ENCODE results near the gene GLDN. TPM values are rescaled to one million over a fixed set of nuclear protein-coding genes. Genes with fewer than 3 reads are reported as not detected.

GLDN gene
- polyA plus RNA-seq, 1 experiment = 0.25 TPM

DNA sequence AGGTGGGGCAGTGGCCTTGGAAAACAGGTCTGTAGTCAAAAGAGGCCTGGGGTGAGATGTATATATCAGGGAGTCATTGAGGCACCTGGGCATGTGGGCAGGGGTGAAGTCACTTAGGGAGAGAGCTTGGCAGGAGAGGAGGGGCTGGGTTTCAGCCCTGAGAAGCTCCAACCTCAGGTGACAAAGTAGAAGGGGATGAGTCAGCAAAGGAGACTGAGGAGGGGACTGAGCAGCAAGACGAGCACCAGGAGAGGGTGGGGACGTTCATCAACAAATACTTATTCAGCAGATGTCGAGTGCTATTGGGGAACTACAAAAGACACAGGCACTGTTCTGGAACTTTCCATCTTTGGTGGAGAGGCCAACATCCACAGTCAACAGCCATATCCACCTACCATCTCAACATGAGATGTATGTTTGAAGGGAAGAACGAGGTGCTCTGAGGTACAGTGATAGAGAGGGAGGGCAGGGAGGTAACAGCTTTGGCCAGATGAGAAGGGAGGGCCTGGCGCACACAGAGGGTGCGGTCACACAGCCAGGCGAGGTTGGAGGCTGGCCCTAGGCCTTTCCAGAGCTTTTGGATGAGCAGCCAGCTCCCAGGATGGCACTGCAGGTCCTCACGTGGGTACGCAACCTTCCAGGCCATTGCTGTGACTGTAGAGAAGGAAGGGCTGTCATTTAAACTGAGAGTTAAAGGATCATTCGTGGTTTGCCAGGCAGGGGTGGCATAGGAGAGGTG lies 45.7 kb downstream of the GLDN start:
- H3K4me3 ChIP-seq (ENCODE audit: low read depth, low read length) = no peak overlapping the region
- no peak for DNase-seq (ENCODE audit: low read depth, low spot score)
- H3K9me3 ChIP-seq (ENCODE audit: control insufficient read depth, insufficient read depth, low read length) = no peaks in the 10 kb centered on the region
- TF ChIP-seq, protein P1, sequence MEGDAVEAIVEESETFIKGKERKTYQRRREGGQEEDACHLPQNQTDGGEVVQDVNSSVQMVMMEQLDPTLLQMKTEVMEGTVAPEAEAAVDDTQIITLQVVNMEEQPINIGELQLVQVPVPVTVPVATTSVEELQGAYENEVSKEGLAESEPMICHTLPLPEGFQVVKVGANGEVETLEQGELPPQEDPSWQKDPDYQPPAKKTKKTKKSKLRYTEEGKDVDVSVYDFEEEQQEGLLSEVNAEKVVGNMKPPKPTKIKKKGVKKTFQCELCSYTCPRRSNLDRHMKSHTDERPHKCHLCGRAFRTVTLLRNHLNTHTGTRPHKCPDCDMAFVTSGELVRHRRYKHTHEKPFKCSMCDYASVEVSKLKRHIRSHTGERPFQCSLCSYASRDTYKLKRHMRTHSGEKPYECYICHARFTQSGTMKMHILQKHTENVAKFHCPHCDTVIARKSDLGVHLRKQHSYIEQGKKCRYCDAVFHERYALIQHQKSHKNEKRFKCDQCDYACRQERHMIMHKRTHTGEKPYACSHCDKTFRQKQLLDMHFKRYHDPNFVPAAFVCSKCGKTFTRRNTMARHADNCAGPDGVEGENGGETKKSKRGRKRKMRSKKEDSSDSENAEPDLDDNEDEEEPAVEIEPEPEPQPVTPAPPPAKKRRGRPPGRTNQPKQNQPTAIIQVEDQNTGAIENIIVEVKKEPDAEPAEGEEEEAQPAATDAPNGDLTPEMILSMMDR (IDR thresholded peaks at IDR 0.05; ENCODE audit: low read depth, low read length) = no peak
- ChIA-PET POLR2A (no interaction called here), CTCF (interaction anchor here (1.6 to 4.0 kb wide), 3 partner anchors 15 to 224 kb away, joined by 4 to 16 read pairs (median 5); no protein-coding TSS in a partner anchor)
- H3K27me3 ChIP-seq (ENCODE audit: control insufficient read depth, insufficient read depth, low read length) = peaks cover 28% of the 10 kb centered on the region
- H3K27ac ChIP-seq (ENCODE audit: low read depth, low read length) = no peak overlapping the region

DNA sequence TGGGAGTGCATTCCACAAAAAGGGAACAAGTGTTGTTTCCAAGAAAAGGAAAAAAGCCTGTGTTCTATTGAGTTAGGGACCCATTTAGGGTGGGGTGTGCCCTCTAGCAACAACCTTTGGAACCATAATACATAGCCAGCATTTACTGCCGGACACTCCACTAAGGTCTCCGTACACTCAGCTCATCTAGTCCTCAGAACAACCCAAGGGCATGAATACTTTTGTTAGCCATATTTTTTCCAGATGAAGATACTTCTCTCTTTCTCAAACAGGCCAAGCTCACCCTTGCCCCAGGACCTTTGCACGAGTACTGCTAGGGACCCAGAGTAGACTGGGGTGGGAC lies 46.2 kb downstream of the GLDN start:
- no peak overlapping the region for H3K4me3 ChIP-seq (ENCODE audit: low read depth, low read length)
- TF ChIP-seq, protein P1 (IDR thresholded peaks at IDR 0.05; ENCODE audit: low read depth, low read length) = no peak
- POLR2A ChIA-PET = no interaction called here
- H3K9me3 ChIP-seq (ENCODE audit: control insufficient read depth, insufficient read depth, low read length) = no peaks in the 10 kb centered on the region
- DNase-seq (ENCODE audit: low read depth, low spot score) = no peak
- CTCF ChIA-PET = interaction anchor here (1.6 to 4.0 kb wide), 3 partner anchors 15 to 224 kb away, joined by 4 to 16 read pairs (median 5); no protein-coding TSS in a partner anchor
- no peak overlapping the region for H3K27ac ChIP-seq (ENCODE audit: low read depth, low read length)
- H3K27me3 ChIP-seq (ENCODE audit: control insufficient read depth, insufficient read depth, low read length) = peaks cover 28% of the 10 kb centered on the region

DNA sequence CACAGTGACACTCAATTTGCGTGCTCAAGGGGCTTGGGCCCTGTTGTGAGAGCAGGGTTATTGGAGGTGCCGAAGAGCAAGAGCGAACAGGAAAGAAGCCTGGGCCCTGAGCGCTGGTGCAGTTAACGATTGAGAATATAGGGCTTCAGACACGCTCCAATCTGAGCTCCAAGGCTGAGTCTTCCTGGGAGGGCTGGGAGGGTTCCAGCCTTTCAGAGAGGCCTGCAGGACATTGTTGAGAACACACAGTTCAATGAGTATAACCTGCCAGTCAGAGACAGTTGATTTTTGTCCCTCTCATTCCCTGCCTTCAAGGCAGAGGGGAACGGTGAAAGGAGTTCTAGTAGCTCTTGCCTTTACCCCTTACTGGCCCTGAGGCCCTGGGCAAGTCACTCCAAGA lies 47.3 kb downstream of the GLDN start:
- no peak overlapping the region for H3K27ac ChIP-seq (ENCODE audit: low read depth, low read length)
- no peak overlapping the region for H3K4me3 ChIP-seq (ENCODE audit: low read depth, low read length)
- no peaks in the 10 kb centered on the region for H3K9me3 ChIP-seq (ENCODE audit: control insufficient read depth, insufficient read depth, low read length)
- CTCF ChIA-PET = interaction anchor here (1.3 to 4.0 kb wide), 4 partner anchors 14 to 255 kb away, joined by 3 to 16 read pairs (median 6); no protein-coding TSS in a partner anchor
- H3K27me3 ChIP-seq (ENCODE audit: control insufficient read depth, insufficient read depth, low read length) = peaks cover 31% of the 10 kb centered on the region
- no peak for DNase-seq (ENCODE audit: low read depth, low spot score)
- POLR2A ChIA-PET = no interaction called here
- TF ChIP-seq, protein P1 (IDR thresholded peaks at IDR 0.05; ENCODE audit: low read depth, low read length) = no peak

DNA sequence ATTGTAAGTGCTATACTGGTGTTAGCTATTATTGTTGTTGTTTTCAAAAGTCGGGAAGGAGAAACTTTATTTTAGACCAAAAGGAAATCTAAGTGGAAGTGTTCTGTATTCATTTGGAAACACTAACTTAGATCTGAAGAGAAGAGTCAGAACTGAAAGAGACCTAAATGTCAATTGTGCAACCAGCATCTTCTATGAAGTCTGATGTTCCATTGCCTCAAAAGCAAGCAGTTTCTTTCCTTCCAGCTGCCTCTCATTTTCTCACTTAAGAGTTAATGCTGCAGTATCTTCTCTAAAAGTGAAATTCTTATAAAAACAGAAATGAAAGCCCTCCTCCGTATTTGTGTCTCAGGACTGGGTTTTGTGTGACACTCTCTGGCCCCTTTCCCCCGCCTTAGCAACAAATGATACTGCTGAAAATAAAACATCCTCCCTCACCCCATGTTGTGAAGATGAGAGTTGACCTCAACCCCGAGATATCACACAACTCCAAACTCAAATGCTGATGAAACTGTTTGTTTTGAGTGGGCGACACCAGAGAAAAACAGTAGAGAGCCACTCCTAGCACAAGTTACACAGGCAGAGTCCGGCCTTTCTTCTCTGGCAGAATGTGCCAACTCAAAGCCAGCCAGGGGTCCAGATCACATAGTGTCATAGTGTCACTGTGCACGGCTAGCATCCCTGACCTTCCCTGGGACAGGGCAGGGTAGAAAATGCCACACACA lies 48.9 kb downstream of the GLDN start:
- DNase-seq (ENCODE audit: low read depth, low spot score) = no peak
- CTCF ChIA-PET = interaction anchor here (0.7 to 4.0 kb wide), 2 partner anchors 9 to 12 kb away, joined by 4 to 16 read pairs; no protein-coding TSS in a partner anchor
- Histone ChIP-seq H3K4me3 (ENCODE audit: low read depth, low read length) (no peak overlapping the region), H3K9me3 (ENCODE audit: control insufficient read depth, insufficient read depth, low read length) (no peaks in the 10 kb centered on the region), H3K27ac (ENCODE audit: low read depth, low read length) (no peak overlapping the region), H3K27me3 (ENCODE audit: control insufficient read depth, insufficient read depth, low read length) (peaks cover 25% of the 10 kb centered on the region)
- TF ChIP-seq, protein P1 (IDR thresholded peaks at IDR 0.05; ENCODE audit: low read depth, low read length) = no peak
- POLR2A ChIA-PET = no interaction called here

DNA sequence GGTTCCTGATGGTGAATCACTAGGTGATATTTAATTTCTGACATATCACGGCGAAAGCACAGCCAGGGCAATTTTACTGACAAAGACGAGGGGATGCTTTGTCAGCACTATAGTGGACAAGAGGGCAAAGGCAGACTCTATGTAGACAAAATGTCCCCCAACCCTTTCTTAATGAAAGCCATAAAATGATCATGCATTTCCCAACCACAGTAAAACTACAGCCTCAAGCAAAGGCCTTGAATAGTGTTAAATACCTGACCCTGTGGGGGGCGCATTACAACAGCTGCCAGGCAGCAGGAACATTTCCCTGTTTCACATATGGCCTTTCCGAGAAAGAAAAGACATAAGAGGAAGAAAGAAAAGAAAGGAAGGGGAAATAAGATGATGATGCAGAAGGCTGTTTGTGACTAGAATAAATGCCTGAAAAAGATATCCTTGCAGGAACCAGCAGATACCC lies 49.5 kb downstream of the GLDN start:
- ChIA-PET POLR2A (no interaction called here), CTCF (interaction anchor here (2.5 to 4.0 kb wide), 2 partner anchors 11 kb away, joined by 14 to 16 read pairs; no protein-coding TSS in a partner anchor)
- TF ChIP-seq, protein P1 (IDR thresholded peaks at IDR 0.05; ENCODE audit: low read depth, low read length) = no peak
- no peak overlapping the region for H3K27ac ChIP-seq (ENCODE audit: low read depth, low read length)
- DNase-seq (ENCODE audit: low read depth, low spot score) = no peak
- H3K9me3 ChIP-seq (ENCODE audit: control insufficient read depth, insufficient read depth, low read length) = no peaks in the 10 kb centered on the region
- H3K4me3 ChIP-seq (ENCODE audit: low read depth, low read length) = no peak overlapping the region
- peaks cover 25% of the 10 kb centered on the region for H3K27me3 ChIP-seq (ENCODE audit: control insufficient read depth, insufficient read depth, low read length)

All from AG04450 (cell line).